ACC112 (cell line): ENCODE measurements around the gene OBP2A.

Experiments used
- H2AFZ ChIP-seq: fragments of 200-600 bp; sonication (generic); one replicate; pipeline ENCODE4 v1.6.0; 2017; ENCODE audit warnings: antibody characterized with exemption, low read length; ENCODE audit not compliant: unreplicated experiment
- H3K27ac ChIP-seq: fragments of 200-600 bp; sonication (generic); 2 replicates; pipeline ENCODE4 v1.5.1; 2014; ENCODE audit warnings: low read depth, mild to moderate bottlenecking, antibody characterized with exemption, low read length, moderate library complexity
- H3K27me3 ChIP-seq: fragments of 200-600 bp; sonication (generic); 2 replicates; pipeline ENCODE4 v1.6.1; 2014; ENCODE audit warnings: mild to moderate bottlenecking, antibody characterized with exemption, low read length, moderate library complexity, mixed read lengths; ENCODE audit not compliant: insufficient read depth
- H3K36me3 ChIP-seq: fragments of 200-600 bp; sonication (generic); 2 replicates; pipeline ENCODE4 v1.6.1; 2016; ENCODE audit warnings: mild to moderate bottlenecking, antibody characterized with exemption, low read length, moderate library complexity, mixed read lengths; ENCODE audit not compliant: insufficient read depth
- H3K4me1 ChIP-seq: fragments of 200-600 bp; sonication (generic); one replicate; pipeline ENCODE4 v1.6.1; 2016; ENCODE audit warnings: low read length, mixed read lengths; ENCODE audit not compliant: insufficient read depth, unreplicated experiment, control insufficient read depth
- H3K4me3 ChIP-seq: fragments of 200-600 bp; sonication (generic); 2 replicates; pipeline ENCODE4 v1.5.1; 2014; ENCODE audit warnings: mild to moderate bottlenecking, low read depth, low read length
- H3K79me2 ChIP-seq: fragments of 200-600 bp; sonication (generic); one replicate; pipeline ENCODE4 v1.6.0; 2016; ENCODE audit warnings: low read length; ENCODE audit not compliant: control insufficient read depth, unreplicated experiment, insufficient read depth

Gene OBP2A

DNA sequence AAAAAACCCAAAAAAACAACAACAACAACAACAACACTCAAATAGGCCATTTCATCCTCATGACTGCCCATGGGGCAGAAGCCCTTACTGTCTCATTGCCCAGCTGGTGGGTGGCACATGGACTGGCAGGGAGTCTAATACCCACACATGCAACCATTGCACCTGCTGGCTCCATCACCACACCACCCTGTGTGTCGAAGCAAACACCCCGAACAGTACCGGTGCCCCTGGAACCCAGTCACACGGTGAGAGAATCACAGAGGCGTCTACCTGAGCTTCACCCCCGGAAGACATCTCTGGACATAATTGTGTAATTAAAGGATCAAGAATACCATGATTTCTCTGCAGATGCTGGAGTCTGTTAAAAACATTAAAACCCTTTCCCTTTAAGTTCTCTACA is 22.1 kb downstream of the OBP2A start:
- H3K36me3 ChIP-seq = no peaks in the 10 kb centered on the region
- H3K4me1 ChIP-seq = no peaks in the 10 kb centered on the region
- no peak overlapping the region for H3K27ac ChIP-seq
- peaks cover 62% of the 10 kb centered on the region for H3K27me3 ChIP-seq
- H3K4me3 ChIP-seq = no peak overlapping the region
- H3K79me2 ChIP-seq = no peaks in the 10 kb centered on the region
- no peak overlapping the region for H2AFZ ChIP-seq

DNA sequence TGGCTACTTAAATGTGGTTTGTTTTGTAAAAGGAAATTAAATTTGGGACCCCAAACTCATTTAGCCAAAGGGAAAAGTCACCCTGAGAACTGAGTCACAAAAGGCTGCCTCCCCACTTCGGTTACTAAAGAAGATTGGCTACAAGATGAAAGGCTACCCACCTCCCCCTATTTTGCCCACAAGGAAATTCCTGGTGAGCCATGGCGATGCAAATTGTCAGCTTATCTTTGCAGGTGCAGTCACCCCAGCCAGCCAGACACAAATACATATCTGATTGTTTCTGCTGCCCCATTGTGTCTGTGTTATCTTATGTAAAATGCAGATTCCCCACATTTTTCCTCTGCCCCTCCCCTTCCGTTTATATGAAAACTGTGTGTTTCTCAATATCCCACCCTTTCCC is 24.5 kb downstream of the OBP2A start:
- no peaks in the 10 kb centered on the region for H3K79me2 ChIP-seq
- no peaks in the 10 kb centered on the region for H3K4me1 ChIP-seq
- H3K4me3 ChIP-seq = no peak overlapping the region
- peaks cover 69% of the 10 kb centered on the region for H3K27me3 ChIP-seq
- H3K36me3 ChIP-seq = no peaks in the 10 kb centered on the region
- H3K27ac ChIP-seq = no peak overlapping the region
- H2AFZ ChIP-seq = no peak overlapping the region

DNA sequence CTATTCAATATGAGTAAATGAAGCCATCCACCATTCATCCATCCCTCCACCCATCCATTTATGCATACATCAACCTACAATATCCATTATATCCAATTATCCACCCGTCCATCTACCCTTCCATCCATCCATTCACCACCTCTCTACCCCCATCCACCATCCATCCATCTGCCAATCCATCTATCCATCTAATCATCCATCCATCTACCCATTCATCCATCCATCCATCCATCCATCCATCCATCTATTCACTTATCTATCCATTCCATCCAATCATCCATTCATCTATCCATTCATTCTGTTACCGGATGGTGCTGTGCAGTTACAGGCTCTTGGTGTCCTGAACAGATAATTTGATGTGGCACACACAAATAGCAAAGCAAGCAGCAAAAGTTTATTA is 26.3 kb downstream of the OBP2A start:
- Histone ChIP-seq H3K27ac (no peak overlapping the region), H3K36me3 (no peaks in the 10 kb centered on the region), H3K4me1 (no peaks in the 10 kb centered on the region), H3K27me3 (peaks cover 64% of the 10 kb centered on the region), H2AFZ (no peak overlapping the region), H3K4me3 (no peak overlapping the region), H3K79me2 (no peaks in the 10 kb centered on the region)

- no peaks in the 10 kb centered on the region for H3K4me1 ChIP-seq
- H3K27me3 ChIP-seq = peaks cover 60% of the 10 kb centered on the region
- no peak overlapping the region for H3K27ac ChIP-seq
- H3K4me3 ChIP-seq = no peak overlapping the region
- H3K79me2 ChIP-seq = no peaks in the 10 kb centered on the region
- H2AFZ ChIP-seq = no peak overlapping the region
- H3K36me3 ChIP-seq = no peaks in the 10 kb centered on the region
Observed at GRCh38 chr9:135573124-135573523, 27.2 kb downstream of the OBP2A start.

DNA sequence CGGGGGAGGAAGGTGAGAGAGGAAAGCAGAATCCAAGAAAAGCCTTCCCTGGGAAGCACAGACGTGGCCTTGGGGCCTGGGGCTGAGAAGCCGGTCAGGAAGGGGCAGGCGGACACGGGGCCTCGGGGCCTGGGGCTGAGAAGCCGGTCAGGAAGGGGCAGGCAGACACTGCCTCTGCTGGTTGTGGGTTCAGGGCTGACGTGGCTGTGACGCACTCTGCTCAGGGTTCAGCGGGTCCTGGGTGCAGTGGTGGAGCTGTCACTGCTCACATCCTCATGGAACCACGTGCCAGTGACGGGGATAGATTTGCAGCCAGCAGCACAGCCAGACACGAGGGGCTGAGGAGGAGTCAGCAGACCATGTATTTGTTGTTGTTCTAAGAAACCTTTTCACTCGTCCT is 28.4 kb downstream of the OBP2A start:
- Histone ChIP-seq H3K36me3 (no peaks in the 10 kb centered on the region), H3K79me2 (no peaks in the 10 kb centered on the region), H3K4me1 (no peaks in the 10 kb centered on the region), H3K27me3 (peaks cover 55% of the 10 kb centered on the region), H3K4me3 (no peak overlapping the region), H2AFZ (no peak overlapping the region), H3K27ac (no peak overlapping the region)

- H3K27me3 ChIP-seq = peaks cover 56% of the 10 kb centered on the region
- no peak overlapping the region for H3K27ac ChIP-seq
- H2AFZ ChIP-seq = no peak overlapping the region
- no peak overlapping the region for H3K4me3 ChIP-seq
- no peaks in the 10 kb centered on the region for H3K36me3 ChIP-seq
- no peaks in the 10 kb centered on the region for H3K4me1 ChIP-seq
- no peaks in the 10 kb centered on the region for H3K79me2 ChIP-seq
Observed at GRCh38 chr9:135574943-135575342, 29.0 kb downstream of the OBP2A start.

DNA sequence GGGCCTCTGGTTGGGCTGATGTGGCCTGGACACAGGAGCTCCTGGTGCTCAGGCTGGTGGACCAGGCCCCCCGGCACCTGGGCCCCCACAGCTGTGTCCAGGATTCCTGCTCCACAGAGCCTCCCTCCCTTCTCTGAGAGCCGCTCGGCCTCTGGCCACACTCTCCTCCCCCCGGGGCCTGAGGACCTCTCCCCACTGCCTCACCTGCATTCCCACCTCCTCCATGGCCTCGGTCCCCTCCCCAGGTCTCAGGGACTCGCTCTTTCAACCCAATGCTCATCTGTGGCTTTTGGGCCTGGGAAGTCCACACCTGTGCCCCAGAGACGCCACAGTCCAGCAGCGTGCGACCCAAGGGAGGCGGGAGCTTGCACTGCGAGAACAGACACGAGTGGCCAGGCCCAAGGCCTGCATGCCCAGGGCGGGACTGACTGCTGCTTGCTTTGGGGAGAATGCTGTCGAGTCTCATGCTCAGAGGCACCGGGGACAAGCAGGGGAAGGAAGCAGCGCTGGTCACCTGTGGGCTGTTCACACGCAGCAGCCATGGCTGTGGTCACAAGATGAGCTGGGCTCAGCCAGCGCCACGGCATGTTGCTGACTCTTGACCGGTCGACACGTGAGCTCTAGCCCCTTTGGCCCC is 30.2 kb downstream of the OBP2A start:
- Histone ChIP-seq H3K79me2 (no peaks in the 10 kb centered on the region), H2AFZ (no peak overlapping the region), H3K27ac (no peak overlapping the region)

DNA sequence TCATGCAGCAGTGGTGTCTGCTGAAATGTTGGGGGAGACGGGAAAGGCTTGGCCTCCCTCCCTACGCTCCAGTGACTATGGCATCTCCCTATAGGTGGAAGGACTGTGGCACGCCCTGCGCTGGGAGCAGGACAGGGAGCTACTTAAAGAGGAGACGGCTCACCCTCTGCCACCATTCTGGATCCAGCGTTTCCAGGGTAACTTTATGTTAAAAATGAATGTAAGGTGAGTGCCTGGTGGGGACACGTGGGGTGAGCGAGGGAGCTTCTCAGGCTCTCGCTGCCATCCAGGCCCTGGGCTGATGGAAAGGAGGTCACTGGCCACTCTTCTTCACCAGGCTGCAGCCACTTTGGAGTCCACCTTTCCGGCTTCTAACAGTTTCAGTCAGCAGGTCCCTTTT is 31.3 kb downstream of the OBP2A start:
- no peak overlapping the region for H3K27ac ChIP-seq
- no peaks in the 10 kb centered on the region for H3K4me1 ChIP-seq
- no peaks in the 10 kb centered on the region for H3K36me3 ChIP-seq

More for the DNA sequence above, 30.2 kb downstream of the OBP2A start:
- no peaks in the 10 kb centered on the region for H3K36me3 ChIP-seq
- H3K4me3 ChIP-seq = no peak overlapping the region
- H3K27me3 ChIP-seq = peaks cover 55% of the 10 kb centered on the region
- H3K4me1 ChIP-seq = no peaks in the 10 kb centered on the region

DNA sequence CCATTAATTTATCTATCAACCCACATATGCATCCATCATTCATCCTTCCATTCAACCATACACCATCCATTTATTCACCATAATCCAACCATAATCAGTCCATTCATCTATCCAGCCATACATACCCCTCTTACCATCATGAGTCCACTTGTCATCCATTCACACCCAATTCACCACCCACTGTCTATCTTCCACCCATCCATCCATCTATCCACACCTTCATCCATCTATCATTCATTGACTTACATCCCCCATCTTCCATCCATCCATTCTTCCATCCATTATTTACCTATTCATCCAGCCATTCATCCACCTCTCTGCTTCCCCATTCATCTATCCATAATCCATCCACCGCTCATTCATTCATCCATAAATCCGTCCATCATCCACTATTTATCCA is 33.4 kb downstream of the OBP2A start:
- Histone ChIP-seq H2AFZ (no peak overlapping the region), H3K27ac (no peak overlapping the region), H3K27me3 (peaks cover 40% of the 10 kb centered on the region), H3K79me2 (no peaks in the 10 kb centered on the region), H3K4me1 (no peaks in the 10 kb centered on the region), H3K4me3 (no peak overlapping the region), H3K36me3 (no peaks in the 10 kb centered on the region)

More for the DNA sequence above, 31.3 kb downstream of the OBP2A start:
- H3K4me3 ChIP-seq = no peak overlapping the region
- no peaks in the 10 kb centered on the region for H3K79me2 ChIP-seq
- peaks cover 55% of the 10 kb centered on the region for H3K27me3 ChIP-seq
- H2AFZ ChIP-seq = no peak overlapping the region

DNA sequence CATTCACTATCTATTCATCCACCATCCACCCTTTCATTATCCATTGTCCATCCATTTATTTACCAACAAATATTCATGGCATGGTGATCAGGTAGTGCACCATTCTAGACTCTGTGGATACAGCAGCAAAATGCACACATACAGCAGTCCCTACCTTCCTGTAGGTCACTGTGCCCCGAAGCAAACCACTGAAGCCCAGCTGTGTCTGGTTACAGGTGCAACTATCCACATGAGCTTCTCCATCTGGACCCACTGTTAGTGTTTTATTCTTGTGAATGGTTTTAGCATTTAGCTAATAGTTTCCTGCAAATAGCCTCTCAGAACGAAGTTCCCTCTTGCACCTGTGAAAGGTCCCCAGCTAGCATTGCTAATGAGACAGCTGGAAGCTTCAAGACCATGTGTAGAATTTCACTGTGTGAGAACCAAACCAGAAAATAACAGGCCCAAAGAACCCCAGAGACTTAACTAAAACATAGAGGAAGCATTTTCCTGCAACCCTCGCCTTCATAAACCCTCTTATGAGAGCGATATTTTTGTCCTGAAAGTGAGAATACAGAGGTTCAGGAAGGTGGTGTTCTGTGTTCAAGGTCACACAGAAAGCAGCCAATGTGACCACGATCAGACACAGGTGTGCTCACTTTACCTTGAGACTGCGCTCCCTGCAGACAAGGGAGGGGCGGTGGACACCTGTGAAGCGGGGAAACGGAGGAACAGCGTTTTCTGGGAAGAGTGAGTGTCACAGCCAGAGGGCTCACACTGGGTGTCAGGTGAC is 34.1 kb downstream of the OBP2A start:
- peaks cover 34% of the 10 kb centered on the region for H3K27me3 ChIP-seq
- H3K79me2 ChIP-seq = no peaks in the 10 kb centered on the region
- H2AFZ ChIP-seq = no peak overlapping the region
- H3K27ac ChIP-seq = no peak overlapping the region
- H3K4me1 ChIP-seq = no peaks in the 10 kb centered on the region
- no peak overlapping the region for H3K4me3 ChIP-seq
- H3K36me3 ChIP-seq = no peaks in the 10 kb centered on the region
